ENCODE results near the gene LRRC72. TPM values are rescaled to one million over a fixed set of nuclear protein-coding genes. Genes with fewer than 3 reads are reported as not detected.

The LRRC72 gene
- total RNA-seq, 1 experiment from 2014 or later: not detected

DNA sequence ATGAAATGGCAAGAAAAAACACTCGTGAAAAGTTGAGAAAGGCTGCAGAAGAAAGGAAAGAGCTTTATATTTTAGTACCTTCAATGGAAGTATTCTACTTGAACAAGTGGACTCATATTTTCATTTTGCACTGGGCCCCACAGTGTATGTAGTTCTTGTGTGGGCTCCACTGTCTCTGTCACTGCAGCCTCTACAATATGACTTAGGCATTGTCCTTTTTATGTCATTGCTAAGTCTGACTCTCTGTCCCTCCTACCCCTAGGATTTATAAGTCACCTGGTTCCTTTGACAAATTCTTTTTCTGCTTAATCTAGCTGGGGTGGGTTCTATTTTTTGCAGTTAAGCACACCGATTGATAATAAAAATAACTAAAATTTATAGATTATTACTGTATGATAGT, 33.4 kb upstream of the LRRC72 start:
- no CpG with 5 or more reads among the region's 2 CpGs for WGBS (ENCODE audit: extremely low coverage, insufficient read length, low lambda C conversion rate)
- H3K4me1 Mint-ChIP-seq: no peaks in the 10 kb centered on the region
- Histone ChIP-seq H3K9ac (ENCODE audit: extremely low read depth, insufficient read length, low read length) (no peak overlapping the region), H3K4ac (ENCODE audit: low read depth, low read length) (no peak overlapping the region), H4K8ac (replicated peaks; ENCODE audit: insufficient read length, low read depth, low read length) (no peak overlapping the region), H3K23ac (ENCODE audit: insufficient read length, low read depth, low read length) (no peak overlapping the region), H3K79me1 (ENCODE audit: insufficient read depth, low read depth, low read length, poor library complexity, severe bottlenecking) (no peaks in the 10 kb centered on the region), H2BK15ac (ENCODE audit: low read depth, low read length) (no peak overlapping the region), H3K27me3 (ENCODE audit: insufficient read depth, low read length) (no peaks in the 10 kb centered on the region), H2BK5ac (ENCODE audit: insufficient read length, low read length) (no peak overlapping the region), H3K9me3 (ENCODE audit: control insufficient read depth, low read depth, low read length) (no peaks in the 10 kb centered on the region), H3K79me2 (ENCODE audit: insufficient read depth, low read length) (no peaks in the 10 kb centered on the region), H2BK12ac (ENCODE audit: insufficient read length, low read depth, low read length) (no peak overlapping the region), H3K14ac (ENCODE audit: insufficient read depth, low read length) (no peak overlapping the region), H2AK5ac (ENCODE audit: insufficient read length, low read length) (no peak overlapping the region), H3K4me2 (ENCODE audit: insufficient read depth, insufficient read length, low read length) (no peak overlapping the region), H3K23me2 (ENCODE audit: insufficient read length, low read depth, low read length, poor library complexity, severe bottlenecking) (no peaks in the 10 kb centered on the region), H2BK20ac (ENCODE audit: low read depth, low read length, poor library complexity, severe bottlenecking) (no peak overlapping the region), H3K4me1 (ENCODE audit: insufficient read depth, low read length) (no peaks in the 10 kb centered on the region), H4K91ac (ENCODE audit: insufficient read length, low read depth, low read length) (no peak overlapping the region), H3K56ac (ENCODE audit: insufficient read length, low read depth, low read length) (no peak overlapping the region), H4K20me1 (ENCODE audit: control insufficient read depth, insufficient read depth, insufficient read length) (no peaks in the 10 kb centered on the region), H3K18ac (ENCODE audit: insufficient read length, low read depth, low read length) (no peak overlapping the region), H3K27ac (ENCODE audit: insufficient read length, low read depth, low read length) (no peak overlapping the region), H4K5ac (ENCODE audit: insufficient read length, low read depth, low read length) (no peak overlapping the region), H3T11ph (ENCODE audit: low read length) (no peak overlapping the region), H2BK120ac (ENCODE audit: low read depth, low read length, poor library complexity, severe bottlenecking) (no peak overlapping the region), H2AFZ (ENCODE audit: low read length) (no peak overlapping the region)
- H3K9me3 Mint-ChIP-seq: no peaks in the 10 kb centered on the region
- H3K27ac Mint-ChIP-seq: no peak overlapping the region
- no peaks in the 10 kb centered on the region for H3K36me3 Mint-ChIP-seq (ENCODE audit: insufficient read depth in 1 of 3, low read depth in 3 of 3)
- no peak overlapping the region for H3K4me3 Mint-ChIP-seq
- TF ChIP-seq CTCF (conservative IDR thresholded peaks at IDR 0.05): no peak
- DNase-seq: no peak
- no peaks in the 10 kb centered on the region; the same call in 1 of the 2 replicates for H3K27me3 Mint-ChIP-seq (ENCODE audit: low read depth)
